Right lobe of liver (tissue), 4 donors: ENCODE results near the gene NTNG2.

ENCODE experiments used
- CTCF ChIP-seq, 4 donors: fragments of 200-600 bp in 3 of 4; fragments of 450-650 bp in 1 of 4; IDR thresholded peaks; one replicate each; pipeline versions ENCODE4 v1.5.1 to v1.8.0; 2016 to 2022; ENCODE audit warnings: antibody characterized with exemption in 4 of 4, mild to moderate bottlenecking in 2 of 4
- POLR2A ChIP-seq: fragments of 450-650 bp; IDR thresholded peaks from one replicate; pipeline ENCODE4 v1.6.1; 2017; ENCODE audit warnings: antibody characterized with exemption, mild to moderate bottlenecking
- donor health status: DM: no; HTN: no; CAD: no.
- donor health status: DM: no; HTN: no; CAD: no.
- donor health status: DM: no; HTN: yes; CAD: no.

DNA sequence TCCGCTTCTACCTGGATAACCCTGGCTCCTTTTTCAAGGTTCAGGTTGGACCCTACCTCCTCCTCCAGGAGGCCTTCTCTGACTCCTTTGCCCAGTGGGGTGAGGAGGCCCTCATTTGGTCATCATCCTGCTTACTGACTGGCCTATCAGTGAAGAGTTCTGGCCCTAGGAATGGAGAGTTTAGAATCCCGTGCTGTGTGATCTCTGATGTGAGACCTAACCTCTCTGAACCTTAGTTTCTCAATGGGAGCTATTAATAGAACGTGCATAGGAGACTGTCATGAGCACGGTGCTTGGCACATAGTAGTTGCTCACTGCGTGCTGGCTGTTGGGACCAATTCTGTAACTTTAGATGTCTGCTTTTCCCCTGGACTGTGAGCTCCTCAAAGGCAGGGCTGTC lies 10.3 kb downstream of the NTNG2 start:
- TF ChIP-seq CTCF (IDR thresholded peaks at IDR 0.05), result no peak
- TF ChIP-seq POLR2A, result no peak
